ENCODE data around the gene FMNL2.
"Not testable (repeated sequence)": the region's sequence is repeated elsewhere in the genome, so short reads cannot be mapped to it uniquely, and the experiment has no call there.

The FMNL2 gene

DNA sequence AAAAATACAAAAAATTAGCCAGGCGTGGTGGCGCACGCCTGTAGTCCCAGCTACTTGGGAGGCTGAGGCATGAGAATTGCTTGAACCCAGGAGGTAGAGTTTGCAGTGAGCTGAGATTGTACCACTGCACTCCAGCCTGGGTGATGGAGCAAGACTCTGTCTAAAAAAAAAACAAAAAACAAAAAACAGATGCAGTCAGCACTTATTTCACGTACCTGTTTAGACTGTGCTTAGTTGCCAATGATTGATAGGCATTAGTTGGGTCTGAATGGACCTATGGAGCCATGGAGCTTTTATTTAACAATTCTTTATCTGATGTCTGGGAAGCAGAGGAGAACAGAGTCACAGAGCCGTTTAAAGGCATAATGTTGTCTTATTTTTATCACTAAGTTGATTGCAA is 139.5 kb downstream of the FMNL2 start:
- H3K27me3 Mint-ChIP-seq, H3K9me3 Mint-ChIP-seq, H3K4me1 Mint-ChIP-seq, CTCF ChIA-PET, H3K36me3 Mint-ChIP-seq, H3K27ac Mint-ChIP-seq, H3K4me3 Mint-ChIP-seq, DNase-seq: not testable (repeated sequence)

DNA sequence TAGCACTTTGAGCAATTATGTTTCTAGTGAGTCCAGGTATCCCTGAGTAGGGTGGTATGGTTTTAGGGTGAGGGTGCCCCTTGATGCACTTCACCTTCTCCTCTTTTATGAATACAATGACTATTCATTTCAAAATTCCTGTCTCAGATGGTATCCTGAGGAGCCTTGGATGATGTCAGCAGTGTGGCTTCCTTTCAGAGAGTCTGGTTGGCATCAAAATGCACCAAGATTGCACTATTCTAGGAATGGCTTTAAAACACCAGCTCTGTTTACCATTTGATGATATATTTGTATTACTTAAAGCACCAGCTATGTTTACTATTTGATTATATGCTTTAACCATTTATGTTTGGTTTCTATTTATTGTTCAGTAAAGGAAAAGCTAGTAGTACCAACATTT is 141.0 kb downstream of the FMNL2 start:
- Mint-ChIP-seq H3K4me1 (no peaks in the 10 kb centered on the region), H3K4me3 (no peak overlapping the region), H3K27me3 (no peaks in the 10 kb centered on the region), H3K27ac (no peak overlapping the region), H3K9me3 (no peaks in the 10 kb centered on the region), H3K36me3 (no peaks in the 10 kb centered on the region)
- CTCF ChIA-PET, result no interaction called here
- DNase-seq, result no peak

DNA sequence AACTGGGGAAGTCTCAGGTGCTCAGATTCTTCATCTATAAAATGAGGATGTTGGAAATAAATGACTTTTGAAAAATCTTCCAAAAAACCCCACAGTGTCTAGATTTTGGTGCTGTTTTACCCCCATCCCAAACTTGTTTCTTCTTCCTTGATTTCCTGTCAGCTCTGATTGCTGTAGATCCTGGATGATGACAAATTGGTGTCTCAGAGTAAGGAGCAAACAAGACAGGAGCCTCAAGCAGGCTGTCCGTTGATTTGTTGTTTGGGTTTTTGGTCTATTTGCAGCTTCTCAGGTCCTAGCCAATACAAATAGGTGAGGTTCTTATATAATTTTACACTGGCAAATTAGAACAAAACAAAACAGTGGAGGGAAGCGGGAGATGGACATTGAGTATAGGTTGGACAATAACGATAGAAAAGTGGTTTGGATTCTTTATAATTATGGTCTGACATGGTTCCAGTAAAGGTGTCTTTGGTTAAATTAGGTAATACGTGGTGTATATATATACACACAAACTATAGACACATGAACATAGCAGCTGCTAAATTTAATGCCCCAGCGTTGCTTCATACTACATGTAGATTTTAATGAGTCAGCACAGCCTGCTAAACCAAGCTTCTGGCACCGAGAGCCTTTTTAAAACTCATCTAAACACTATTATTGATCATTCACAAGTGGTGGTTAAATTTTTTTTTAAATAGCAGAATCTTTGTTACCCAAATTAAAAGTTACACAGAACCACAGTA is 142.5 kb downstream of the FMNL2 start:
- no peak overlapping the region for H3K4me3 Mint-ChIP-seq
- DNase-seq, result no peak
- H3K4me1 Mint-ChIP-seq, result no peaks in the 10 kb centered on the region
- H3K36me3 Mint-ChIP-seq, result no peaks in the 10 kb centered on the region
- CTCF ChIA-PET, result no interaction called here
- no peak overlapping the region for H3K27ac Mint-ChIP-seq
- H3K27me3 Mint-ChIP-seq, result no peaks in the 10 kb centered on the region
- no peaks in the 10 kb centered on the region for H3K9me3 Mint-ChIP-seq

DNA sequence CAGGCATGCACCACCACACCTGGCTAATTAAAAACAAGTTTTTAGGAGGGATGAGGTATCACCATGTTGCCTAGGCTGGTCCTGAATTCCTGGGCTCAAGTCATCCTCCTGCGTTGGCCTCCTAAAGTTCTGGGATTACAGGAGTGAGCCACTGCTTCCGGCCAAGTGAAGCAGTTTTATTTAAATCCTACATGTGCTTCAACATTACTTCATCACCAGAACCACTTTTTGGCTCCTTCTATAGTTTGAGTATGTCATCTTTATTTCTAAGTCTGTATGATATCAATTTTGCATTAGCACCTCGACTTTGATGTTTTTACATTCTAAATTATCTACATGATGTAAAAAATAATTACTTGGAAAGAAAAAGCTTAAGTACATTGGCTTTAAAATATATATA is 144.3 kb downstream of the FMNL2 start:
- H3K27ac Mint-ChIP-seq, result no peak overlapping the region
- no peaks in the 10 kb centered on the region for H3K4me1 Mint-ChIP-seq
- no peaks in the 10 kb centered on the region for H3K36me3 Mint-ChIP-seq
- no peaks in the 10 kb centered on the region for H3K9me3 Mint-ChIP-seq
- DNase-seq, result no peak
- CTCF ChIA-PET, result no interaction called here
- H3K27me3 Mint-ChIP-seq, result no peaks in the 10 kb centered on the region
- no peak overlapping the region for H3K4me3 Mint-ChIP-seq

DNA sequence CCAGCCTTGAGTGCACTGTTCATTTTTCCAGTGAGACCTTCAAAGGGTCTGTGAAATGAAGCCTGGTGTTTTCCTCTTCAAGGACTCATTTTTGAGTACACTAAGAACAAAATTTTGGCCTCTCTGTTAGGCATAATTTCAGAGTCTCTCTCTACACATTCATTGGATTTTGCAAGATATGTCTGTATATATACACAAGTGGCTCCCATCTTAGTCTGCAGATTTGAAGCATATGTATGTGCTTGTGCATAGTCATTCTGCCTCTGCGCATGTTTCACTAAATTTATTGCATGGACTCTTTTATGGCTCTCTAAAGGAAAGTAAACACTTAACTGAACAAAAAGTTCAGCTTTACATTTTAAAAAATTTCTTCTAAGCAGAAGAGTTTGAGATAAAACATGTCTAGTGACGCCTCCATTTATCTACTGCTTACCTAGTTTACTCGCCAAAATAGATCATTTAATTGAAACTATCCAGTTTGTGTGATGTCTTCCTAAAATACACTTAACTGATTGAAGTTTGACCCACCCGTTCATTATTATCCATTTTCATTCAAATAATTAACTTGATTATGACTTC is 145.9 kb downstream of the FMNL2 start:
- Mint-ChIP-seq H3K4me3 (no peak overlapping the region), H3K36me3 (no peaks in the 10 kb centered on the region), H3K9me3 (no peaks in the 10 kb centered on the region), H3K27me3 (peaks cover 3% of the 10 kb centered on the region), H3K27ac (no peak overlapping the region), H3K4me1 (no peaks in the 10 kb centered on the region)
- no peak for DNase-seq
- CTCF ChIA-PET, result no interaction called here

DNA sequence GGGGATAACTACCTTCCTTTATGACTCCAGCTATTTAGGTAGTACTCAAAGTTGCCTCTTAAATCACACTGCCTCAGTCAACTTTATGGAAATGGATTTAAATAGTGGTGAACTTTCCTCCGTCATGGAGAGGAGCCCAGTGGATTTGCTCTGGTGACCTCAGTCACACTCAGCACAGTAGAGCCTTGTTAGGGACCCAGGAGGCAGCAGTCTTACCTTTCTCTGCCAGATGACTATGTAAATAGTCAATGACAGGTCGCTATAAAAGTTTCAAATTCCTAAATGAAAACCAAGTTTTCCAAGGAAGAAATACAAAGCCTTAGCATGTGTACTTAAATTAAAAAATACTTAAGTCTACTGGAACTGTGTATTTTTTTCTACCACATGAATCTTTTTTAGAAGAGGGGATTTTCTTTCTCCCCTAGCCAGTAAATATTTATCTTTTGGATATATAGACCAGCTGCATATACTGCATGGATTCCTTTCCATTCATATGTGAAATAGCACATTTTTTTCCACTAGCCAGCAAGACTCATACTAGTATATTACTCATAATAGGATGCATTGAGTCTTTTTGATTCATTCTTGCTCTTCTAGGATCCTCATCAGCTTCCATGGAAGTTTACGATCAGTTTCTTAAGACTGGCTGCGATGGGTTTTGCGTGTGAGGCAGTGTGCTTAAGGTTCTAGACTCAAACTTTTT is 147.1 kb downstream of the FMNL2 start:
- Mint-ChIP-seq H3K27ac (no peak overlapping the region), H3K4me3 (no peak overlapping the region), H3K36me3 (no peaks in the 10 kb centered on the region), H3K4me1 (no peaks in the 10 kb centered on the region), H3K27me3 (peaks cover 3% of the 10 kb centered on the region), H3K9me3 (no peaks in the 10 kb centered on the region)
- DNase-seq, result no peak
- CTCF ChIA-PET, result no interaction called here

DNA sequence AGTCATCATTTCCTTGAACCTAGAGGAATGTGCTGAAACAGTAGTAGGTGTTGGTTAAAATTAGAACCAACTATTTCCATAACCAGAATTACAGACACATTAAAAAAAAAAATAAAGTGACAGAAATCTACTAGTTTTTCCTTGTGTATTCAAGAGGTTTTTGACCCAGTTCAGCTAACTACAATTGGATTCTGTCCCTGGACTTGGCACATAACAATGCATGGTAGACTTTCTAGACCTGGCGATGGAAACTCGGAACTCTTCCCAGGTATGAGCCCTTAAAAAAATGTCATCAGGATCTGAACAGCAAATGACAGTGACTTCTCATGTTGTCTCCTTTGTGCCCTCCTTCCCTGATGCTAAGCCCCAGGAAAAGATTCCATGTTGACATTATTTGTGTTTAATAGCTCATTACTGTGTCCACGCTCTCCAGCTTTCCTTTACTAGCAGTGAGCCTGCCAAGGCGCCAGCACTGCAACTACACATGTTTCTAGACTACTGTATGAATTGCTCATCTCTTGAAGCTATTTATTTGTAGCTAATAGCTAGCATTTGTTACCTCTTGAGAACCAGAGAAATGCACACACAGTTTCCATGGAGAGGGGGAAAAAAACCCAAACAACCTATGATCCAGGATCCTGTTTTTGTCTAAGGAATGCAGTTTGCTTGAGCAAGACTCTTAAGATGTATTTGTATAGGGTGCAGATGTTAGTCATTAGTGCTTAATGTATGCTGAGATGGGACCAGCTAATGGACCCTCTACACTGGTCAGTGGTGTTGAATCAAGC is 148.5 kb downstream of the FMNL2 start:
- CTCF ChIA-PET, result no interaction called here
- Mint-ChIP-seq H3K9me3 (no peaks in the 10 kb centered on the region), H3K4me1 (no peaks in the 10 kb centered on the region), H3K27me3 (peaks cover 3% of the 10 kb centered on the region), H3K36me3 (no peaks in the 10 kb centered on the region), H3K4me3 (no peak overlapping the region), H3K27ac (no peak overlapping the region)
- DNase-seq, result no peak

DNA sequence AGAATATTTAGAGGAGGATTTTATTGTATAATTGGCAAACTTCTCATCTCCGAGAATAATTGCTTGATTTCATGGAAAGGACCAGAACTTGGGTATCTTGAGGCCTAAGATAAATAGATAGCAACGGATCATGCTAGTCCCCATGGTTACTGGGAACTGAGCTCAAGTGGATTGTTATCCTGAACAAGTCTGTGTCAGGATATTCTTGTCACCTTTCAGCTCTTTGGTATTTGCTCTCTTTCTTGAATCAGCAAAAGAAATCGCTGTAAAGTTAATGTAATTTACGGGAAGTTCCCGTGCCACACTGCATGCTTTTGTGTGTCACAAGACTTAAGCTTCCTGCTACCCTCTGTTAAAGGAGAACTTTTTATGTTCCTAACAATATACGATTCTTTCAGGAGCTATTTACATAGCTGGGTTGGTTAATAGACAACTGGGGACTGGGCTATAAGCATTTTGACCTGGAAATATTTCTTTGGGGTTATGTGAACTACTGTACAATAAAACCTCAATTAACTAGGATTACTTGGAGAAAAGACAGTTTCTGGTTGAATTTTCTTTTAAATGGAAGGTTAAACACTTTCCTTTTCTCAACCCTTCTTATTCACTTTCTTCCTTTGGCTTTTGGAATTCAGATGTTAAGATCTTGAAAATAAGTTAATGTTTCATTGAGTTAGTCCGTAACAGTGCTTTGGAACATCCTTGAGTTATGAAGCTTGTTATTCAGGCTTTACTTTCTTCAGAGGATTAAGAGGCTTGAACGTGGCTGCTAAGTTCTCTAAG is 151.2 kb downstream of the FMNL2 start:
- Mint-ChIP-seq H3K4me1 (no peaks in the 10 kb centered on the region), H3K4me3 (no peak overlapping the region), H3K36me3 (no peaks in the 10 kb centered on the region), H3K9me3 (no peaks in the 10 kb centered on the region), H3K27me3 (peaks cover 3% of the 10 kb centered on the region), H3K27ac (no peak overlapping the region)
- no peak for DNase-seq
- CTCF ChIA-PET, result no interaction called here

DNA sequence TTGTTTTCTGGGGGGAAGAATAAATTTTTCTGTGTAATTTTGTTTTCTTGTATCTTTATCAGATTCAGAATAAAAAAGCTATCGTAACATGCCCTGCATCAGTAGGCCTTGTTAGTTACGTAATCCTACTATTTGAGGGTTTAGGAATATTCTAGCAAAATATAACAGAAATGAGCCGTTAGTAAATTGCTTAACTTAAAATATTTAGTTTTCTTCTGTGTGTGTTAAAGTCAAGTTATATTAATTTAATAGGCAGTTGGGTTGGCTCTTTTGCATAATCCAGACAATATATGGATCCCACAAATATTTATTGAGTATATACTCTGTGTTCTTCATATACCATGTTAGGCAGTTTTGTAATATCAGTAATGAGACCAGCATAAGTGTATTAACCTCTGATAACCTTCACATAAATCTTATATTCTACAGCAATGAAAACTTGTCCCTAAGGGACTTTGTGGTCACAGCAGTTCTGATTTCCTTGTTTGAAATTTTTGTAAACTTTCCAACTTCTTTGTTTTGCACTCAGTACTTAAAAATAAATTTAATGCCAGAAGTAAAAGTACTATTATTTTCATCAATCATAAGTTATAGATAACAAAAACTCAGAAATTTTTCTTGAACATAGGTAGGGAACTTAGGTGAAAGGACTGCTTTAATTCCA is 151.9 kb downstream of the FMNL2 start:
- no peak overlapping the region for H3K4me3 Mint-ChIP-seq
- DNase-seq, result no peak
- H3K4me1 Mint-ChIP-seq, result no peaks in the 10 kb centered on the region
- no peak overlapping the region for H3K27ac Mint-ChIP-seq
- H3K27me3 Mint-ChIP-seq, result peaks cover 7% of the 10 kb centered on the region
- H3K9me3 Mint-ChIP-seq, result no peaks in the 10 kb centered on the region
- CTCF ChIA-PET, result no interaction called here
- H3K36me3 Mint-ChIP-seq, result no peaks in the 10 kb centered on the region

DNA sequence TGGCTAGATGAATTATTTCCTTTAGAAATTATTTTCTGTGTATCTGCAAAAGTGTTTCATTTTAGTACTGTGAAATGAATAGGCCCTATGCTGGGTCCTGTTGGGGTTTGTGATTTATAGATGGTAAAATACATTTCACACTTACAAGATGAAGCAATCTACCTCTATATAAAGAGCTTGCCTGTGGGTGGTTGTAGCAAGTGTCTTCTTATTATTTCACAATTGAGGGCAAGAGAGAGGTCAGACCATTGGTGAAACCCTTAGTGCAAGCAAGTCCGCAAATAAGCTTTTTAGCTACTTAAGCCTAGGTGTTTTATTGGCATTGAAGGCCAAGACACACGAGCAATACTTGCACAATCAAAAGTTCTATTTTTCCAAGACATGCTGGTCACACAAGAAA is 153.1 kb downstream of the FMNL2 start:
- H3K9me3 Mint-ChIP-seq, result no peaks in the 10 kb centered on the region
- peaks cover 7% of the 10 kb centered on the region for H3K27me3 Mint-ChIP-seq
- H3K36me3 Mint-ChIP-seq, result no peaks in the 10 kb centered on the region
- H3K4me3 Mint-ChIP-seq, result no peak overlapping the region
- CTCF ChIA-PET, result no interaction called here
- no peaks in the 10 kb centered on the region for H3K4me1 Mint-ChIP-seq
- H3K27ac Mint-ChIP-seq, result no peak overlapping the region
- no peak for DNase-seq

DNA sequence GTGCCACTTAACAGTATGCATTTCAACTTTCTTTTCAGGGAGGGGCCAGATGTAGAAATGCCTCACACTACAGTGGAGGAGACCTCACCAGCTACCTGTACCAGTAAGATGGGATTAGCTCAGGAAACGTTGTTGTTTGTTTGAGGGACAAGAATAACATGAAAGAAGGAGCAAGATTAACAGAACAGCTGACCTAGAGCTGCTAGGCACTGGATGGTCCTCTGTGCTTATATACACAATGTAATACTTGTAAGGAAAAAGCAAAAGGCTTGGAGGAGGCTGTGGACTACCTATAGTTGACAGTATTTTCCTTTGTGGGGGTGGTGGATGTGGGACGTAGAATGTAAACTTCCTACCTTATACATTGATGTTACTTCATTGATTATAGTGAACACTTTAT is 154.4 kb downstream of the FMNL2 start:
- H3K9me3 Mint-ChIP-seq, result no peaks in the 10 kb centered on the region
- peaks cover 16% of the 10 kb centered on the region for H3K27me3 Mint-ChIP-seq
- CTCF ChIA-PET, result no interaction called here
- no peaks in the 10 kb centered on the region for H3K4me1 Mint-ChIP-seq
- H3K27ac Mint-ChIP-seq, result no peak overlapping the region
- no peak overlapping the region for H3K4me3 Mint-ChIP-seq
- no peak for DNase-seq
- no peaks in the 10 kb centered on the region for H3K36me3 Mint-ChIP-seq

DNA sequence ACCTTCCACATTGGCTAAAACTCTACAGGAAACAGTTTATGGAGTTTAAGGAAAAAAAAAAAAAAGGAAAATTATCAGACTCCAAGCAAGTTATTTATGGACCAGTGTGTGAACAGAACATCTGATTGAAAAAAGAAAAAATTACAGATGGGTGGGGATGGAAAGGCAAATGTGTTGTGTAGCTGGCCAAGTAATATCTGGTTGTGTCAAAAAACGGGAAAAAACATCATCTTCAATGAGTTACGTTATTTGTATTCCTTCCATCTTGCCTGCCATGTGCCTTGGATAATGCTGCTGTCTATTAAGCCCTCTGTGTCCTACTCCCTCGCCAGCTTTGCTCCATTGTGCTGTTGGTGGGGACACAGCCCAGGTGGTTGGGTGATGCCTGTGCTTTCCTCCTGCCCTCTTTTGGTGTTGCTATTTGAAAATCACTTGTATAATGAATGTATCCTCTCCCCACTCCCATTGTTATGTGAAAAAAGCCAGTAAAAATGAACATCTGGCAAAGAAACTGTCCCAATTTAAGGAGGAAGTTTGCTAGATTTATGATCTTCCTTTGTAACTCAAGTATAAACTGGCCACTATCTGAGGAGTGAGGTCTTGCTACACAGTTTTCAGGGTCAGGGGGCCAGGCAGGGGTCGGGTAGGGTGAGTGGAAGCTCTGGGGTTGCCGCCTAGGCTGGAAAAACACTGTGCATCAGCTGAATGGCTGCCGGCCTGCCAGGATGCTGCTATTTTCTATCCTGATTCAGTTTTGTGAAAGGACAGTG is 155.9 kb downstream of the FMNL2 start:
- H3K9me3 Mint-ChIP-seq, result no peaks in the 10 kb centered on the region
- H3K27me3 Mint-ChIP-seq, result peaks cover 13% of the 10 kb centered on the region
- no peak overlapping the region for H3K4me3 Mint-ChIP-seq
- CTCF ChIA-PET, result no interaction called here
- no peaks in the 10 kb centered on the region for H3K4me1 Mint-ChIP-seq
- no peaks in the 10 kb centered on the region for H3K36me3 Mint-ChIP-seq
- H3K27ac Mint-ChIP-seq, result no peak overlapping the region
- no peak for DNase-seq

DNA sequence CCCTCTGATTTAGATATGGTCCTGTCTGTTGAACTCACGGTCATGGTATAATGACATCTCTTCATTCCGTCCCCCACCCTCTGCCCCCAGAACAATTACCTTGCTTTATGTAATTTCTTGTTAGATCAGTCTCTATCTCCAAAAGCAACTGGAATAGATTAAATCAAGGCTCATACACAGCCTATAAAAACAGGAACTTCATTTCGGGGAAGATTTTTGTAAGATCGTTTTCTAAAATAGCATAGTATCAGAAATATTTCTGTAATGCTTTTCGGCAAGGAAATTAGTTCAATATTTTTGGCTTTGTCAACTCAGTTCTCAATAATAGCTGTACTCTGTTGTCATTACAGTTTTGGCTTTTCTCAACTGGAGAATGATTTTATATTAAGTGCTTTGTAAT is 157.2 kb downstream of the FMNL2 start:
- no peaks in the 10 kb centered on the region for H3K4me1 Mint-ChIP-seq
- DNase-seq, result no peak
- H3K36me3 Mint-ChIP-seq, result no peaks in the 10 kb centered on the region
- CTCF ChIA-PET, result no interaction called here
- H3K27me3 Mint-ChIP-seq, result peaks cover 13% of the 10 kb centered on the region
- no peaks in the 10 kb centered on the region for H3K9me3 Mint-ChIP-seq
- no peak overlapping the region for H3K4me3 Mint-ChIP-seq
- no peak overlapping the region for H3K27ac Mint-ChIP-seq

Measured in activated naive CD4-positive, alpha-beta T cell treated with anti-CD3 and anti-CD28 coated beads, Interleukin-2, amount 10 ng/mL, durations not matched to agents 7 days and 5 days (primary cell).